ENCODE measurements around the gene MYO3B.

DNA sequence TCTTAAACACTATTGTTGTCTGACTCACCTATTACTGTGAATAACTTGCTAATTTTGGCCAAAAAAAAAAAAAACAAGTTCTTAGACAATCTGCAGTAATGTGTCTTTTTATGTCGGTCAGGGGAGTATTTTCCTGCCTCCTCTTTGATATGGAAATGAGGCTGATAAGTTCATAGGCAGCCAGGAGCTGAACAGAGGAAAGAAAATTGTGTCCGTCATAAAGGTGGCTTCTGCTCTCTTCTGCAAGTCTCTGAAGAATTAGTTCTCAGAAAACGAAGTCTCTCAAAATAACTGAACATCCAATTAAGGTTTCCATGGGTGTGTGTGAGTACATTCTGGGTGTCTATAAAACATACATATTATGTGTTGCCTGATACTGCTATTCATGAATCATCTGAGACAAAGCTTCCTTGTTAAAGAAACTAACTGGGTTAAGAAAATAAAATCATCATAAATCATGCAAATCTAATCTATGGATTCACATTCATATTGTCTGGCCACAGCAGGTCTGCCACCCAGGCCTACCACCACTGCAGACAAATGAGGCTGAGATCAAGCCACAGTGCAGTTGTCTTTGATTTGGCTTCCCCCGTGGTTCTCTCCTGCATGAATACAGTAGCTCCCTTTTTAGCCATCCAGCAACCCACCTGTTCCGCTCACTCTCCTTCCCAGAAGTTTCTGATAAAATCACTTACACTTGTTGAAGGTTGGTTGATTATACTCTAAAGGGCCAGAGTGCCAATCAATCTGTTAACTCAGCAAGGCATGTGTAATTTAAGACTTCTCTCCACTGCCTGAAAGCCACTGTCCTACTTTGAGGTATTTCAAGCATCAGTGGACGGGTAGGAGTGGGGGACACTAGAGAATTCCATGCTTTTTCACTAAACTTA, 517.8 kb downstream of the MYO3B start:
- TF ChIP-seq EZH2phosphoT487 (IDR thresholded peaks at IDR 0.05; ENCODE audit: insufficient read depth, low read depth) (no peak), EZH2 (IDR thresholded peaks at IDR 0.05; ENCODE audit: insufficient read depth, poor library complexity, severe bottlenecking) (no peak)

All from GM23248 (cell line).